ENCODE measurements around the gene COA8.

The COA8 gene

DNA sequence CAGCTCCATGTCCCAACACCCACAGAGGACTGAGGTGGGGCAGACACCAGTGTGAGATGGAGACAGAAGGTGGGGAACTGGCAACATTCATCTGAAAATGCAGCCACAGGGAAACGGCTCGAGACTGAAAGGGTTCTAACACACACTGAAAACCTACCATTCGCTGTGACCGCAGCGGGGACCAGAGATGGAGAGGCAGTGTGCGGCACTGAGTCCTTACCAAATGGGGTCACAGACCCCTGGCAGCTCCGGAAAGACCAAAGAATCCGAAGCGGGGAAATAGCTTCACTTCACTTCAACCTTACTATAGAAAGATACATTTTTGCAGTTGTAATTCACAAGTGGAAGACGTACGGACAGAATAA lies 9.9 kb upstream of the COA8 start:
- POLR2A ChIA-PET = no interaction called here
- no peak for DNase-seq (ENCODE audit: extremely low spot score)
- CTCF ChIA-PET = interaction anchor here (1.7 to 14.9 kb wide), 4 partner anchors 8 to 34 kb away, joined by 7 to 214 read pairs (median 8); partner anchors contain the start of gene CKB
- TF ChIP-seq, protein P1, sequence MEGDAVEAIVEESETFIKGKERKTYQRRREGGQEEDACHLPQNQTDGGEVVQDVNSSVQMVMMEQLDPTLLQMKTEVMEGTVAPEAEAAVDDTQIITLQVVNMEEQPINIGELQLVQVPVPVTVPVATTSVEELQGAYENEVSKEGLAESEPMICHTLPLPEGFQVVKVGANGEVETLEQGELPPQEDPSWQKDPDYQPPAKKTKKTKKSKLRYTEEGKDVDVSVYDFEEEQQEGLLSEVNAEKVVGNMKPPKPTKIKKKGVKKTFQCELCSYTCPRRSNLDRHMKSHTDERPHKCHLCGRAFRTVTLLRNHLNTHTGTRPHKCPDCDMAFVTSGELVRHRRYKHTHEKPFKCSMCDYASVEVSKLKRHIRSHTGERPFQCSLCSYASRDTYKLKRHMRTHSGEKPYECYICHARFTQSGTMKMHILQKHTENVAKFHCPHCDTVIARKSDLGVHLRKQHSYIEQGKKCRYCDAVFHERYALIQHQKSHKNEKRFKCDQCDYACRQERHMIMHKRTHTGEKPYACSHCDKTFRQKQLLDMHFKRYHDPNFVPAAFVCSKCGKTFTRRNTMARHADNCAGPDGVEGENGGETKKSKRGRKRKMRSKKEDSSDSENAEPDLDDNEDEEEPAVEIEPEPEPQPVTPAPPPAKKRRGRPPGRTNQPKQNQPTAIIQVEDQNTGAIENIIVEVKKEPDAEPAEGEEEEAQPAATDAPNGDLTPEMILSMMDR (IDR thresholded peaks at IDR 0.05; ENCODE audit: control extremely low read depth, extremely low read depth, low read depth, missing control alignments) = no peak

DNA sequence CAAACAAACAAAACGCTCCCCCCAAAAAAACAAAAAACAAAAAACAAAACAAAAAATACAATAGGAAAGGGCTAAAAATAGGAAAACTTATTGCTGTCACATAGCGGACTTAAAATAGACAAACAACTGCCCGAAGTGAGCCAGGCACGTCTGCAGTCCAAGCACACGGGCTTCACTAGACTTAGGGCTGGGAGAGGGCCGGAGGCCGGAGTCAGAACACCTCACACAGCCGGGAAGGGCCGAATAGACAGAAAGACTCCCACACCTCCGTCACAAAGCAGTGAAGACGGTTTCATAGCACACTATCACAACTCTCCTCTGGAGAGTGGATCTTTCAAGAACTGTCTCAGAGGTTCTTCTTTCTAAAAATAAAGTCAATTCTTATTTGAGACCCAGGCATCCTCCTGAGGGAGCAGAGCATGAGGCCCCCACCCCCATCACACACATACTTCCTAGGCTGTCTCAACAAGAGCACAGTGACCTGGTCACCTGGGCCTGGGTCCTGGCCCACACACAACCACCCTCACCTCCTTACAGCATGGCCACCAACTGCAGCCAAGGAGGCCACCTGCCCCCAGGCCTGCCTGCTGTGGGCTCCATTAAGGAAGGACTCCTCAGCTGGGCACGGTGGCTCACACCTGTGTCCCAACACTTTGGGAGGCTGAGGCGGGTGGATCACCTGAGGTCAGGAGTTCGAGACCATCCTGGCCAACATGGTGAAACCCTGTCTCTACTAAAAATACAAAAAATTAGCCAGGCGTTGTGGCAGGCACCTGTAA lies 7.0 kb upstream of the COA8 start:
- no peak for DNase-seq (ENCODE audit: extremely low spot score)
- ChIA-PET CTCF (interaction anchor here (4.2 to 14.9 kb wide), 2 partner anchors 9 to 37 kb away, joined by 20 to 214 read pairs; partner anchors contain the start of gene CKB), POLR2A (no interaction called here)
- TF ChIP-seq, protein P1 (IDR thresholded peaks at IDR 0.05; ENCODE audit: control extremely low read depth, extremely low read depth, low read depth, missing control alignments) = no peak

DNA sequence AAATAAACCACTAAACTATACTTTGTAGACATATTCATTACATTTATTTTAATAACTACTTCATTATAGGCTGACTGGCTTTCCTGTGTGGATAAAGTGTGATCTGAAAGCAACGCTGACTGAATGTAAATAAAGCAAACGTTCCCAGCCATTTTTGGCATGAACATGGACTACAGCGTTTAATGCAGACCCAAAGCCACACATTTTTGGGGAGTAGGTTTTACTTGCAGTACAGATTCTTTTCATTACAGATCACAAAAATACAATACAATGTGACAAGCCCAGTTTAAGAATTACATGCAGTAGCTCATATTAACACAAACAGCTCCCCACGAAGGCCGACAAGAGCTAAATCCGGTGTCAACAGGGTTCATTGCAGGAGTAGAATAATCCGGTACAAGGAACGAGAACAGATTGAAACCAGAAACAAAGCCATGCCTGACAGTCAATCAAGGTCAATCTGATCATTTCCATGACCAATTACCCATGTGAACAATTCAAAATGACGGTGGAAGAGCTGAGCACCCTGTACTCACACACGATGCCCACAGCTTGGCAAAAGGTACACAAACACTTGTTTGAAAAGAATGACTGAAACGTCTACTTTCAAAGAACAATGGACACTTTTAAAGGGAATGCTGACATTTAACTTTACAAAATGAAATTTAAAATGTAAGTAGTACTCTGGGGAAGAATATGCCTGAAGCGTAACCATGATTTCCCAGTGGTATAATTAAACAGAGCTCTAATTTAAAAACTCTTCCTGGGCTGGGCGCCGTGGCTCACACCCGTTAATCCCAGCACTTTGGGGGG lies 5.6 kb upstream of the COA8 start:
- CTCF ChIA-PET = interaction anchor here (1.0 to 4.2 kb wide), 6 partner anchors 10 to 142 kb away, joined by 3 to 20 read pairs (median 6); partner anchors contain the start of gene CKB
- DNase-seq (ENCODE audit: extremely low spot score) = no peak
- POLR2A ChIA-PET = no interaction called here
- TF ChIP-seq, protein P1 (IDR thresholded peaks at IDR 0.05; ENCODE audit: control extremely low read depth, extremely low read depth, low read depth, missing control alignments) = no peak

DNA sequence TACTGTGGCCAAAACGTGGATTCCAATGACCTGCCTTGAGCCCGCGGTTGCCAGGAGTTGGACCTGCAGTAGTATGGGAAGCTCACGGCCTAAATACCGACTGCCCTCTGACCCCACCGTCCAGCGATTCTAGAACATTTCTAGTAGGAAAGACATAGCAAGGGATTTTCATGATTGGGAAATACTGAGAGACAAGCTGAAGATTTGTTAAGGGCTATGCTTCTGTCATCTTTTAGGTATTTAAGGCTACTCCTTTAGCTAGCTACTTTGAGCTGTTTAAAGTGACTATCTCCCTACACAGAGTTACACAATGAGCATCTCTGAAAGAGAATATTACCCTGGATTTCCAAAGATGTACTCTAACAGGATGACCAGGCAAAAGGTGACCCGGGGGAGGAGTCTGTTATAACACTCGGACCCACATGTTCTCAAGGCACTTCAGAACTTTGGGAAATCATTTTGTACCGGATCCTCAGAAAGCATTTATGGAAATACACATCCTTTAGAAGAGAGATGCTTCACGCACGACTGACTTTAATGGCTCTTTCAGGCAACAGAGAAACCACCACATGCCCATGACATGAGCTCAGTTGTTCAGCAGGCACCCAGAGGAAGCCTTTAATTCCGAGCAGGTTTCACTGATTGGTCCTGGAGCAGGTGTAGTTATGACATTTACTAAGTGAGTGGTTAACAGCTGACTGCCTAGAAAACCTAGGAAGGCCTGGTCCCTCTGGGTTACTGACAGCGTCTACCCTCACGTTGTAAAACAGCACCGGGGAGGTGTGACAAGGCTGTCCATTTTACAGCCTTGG lies 4.5 kb upstream of the COA8 start:
- TF ChIP-seq, protein P1 (IDR thresholded peaks at IDR 0.05; ENCODE audit: control extremely low read depth, extremely low read depth, low read depth, missing control alignments) = no peak
- ChIA-PET CTCF (interaction anchor here (1.1 to 4.2 kb wide), 7 partner anchors 8 to 40 kb away, joined by 3 to 20 read pairs (median 6); partner anchors contain the start of gene CKB), POLR2A (interaction anchor here (0.5 kb wide), 1 partner anchor 132 kb away, joined by 3 read pairs; no protein-coding TSS in a partner anchor)
- DNase-seq (ENCODE audit: extremely low spot score) = no peak

DNA sequence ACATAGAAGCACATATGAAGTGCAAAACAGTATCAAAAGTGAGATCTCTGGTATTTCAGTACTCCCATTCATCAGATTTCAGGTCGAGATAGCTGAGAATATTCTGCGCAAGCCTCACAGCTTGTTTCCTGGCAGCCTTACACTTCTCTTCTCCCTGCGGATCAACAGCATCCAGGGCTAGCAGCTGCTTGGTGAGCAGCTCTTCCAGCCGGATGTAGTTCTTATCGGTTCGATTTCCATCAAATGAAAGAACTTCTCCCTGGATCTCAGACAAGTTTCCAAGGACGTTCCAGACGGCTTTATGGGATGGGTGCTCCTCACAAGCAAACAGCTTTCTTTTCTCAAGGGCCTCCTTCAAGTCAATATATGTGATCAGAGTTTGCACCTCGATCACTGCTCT lies 3.0 kb upstream of the COA8 start:
- TF ChIP-seq, protein P1 (IDR thresholded peaks at IDR 0.05; ENCODE audit: control extremely low read depth, extremely low read depth, low read depth, missing control alignments) = no peak
- DNase-seq (ENCODE audit: extremely low spot score) = no peak
- CTCF ChIA-PET = interaction anchor here (1.2 to 4.2 kb wide), 4 partner anchors 10 to 41 kb away, joined by 3 to 20 read pairs (median 12); no protein-coding TSS in a partner anchor
- POLR2A ChIA-PET = no interaction called here

DNA sequence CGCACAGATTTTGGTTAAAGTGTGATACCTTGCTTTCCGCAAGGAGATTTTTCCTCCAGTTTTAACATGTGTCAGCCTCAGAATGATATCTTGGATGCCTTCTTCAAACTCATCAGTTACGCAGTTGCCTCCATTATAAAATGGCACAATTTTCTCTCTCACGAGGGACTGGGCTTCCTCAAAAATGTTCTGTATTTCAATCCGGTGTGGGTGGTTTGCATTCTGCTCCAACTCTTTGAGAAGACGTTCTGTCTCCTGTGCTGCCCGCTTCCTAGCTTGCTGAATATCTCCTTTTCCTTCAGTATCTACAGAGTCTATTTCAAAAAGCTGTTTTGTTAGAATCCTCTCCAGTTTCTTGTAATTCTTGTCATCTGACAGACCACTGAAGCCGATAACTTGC lies 2.1 kb upstream of the COA8 start:
- TF ChIP-seq, protein P1 (IDR thresholded peaks at IDR 0.05; ENCODE audit: control extremely low read depth, extremely low read depth, low read depth, missing control alignments) = no peak
- ChIA-PET POLR2A (no interaction called here), CTCF (interaction anchor here (1.3 to 2.4 kb wide), 6 partner anchors 9 to 126 kb away, joined by 4 to 7 read pairs (median 6); no protein-coding TSS in a partner anchor)
- DNase-seq (ENCODE audit: extremely low spot score) = no peak
